BE2C (cell line): ENCODE results near the gene VPS13D.

ENCODE experiments used
- DNase-seq: peaks from one replicate; pipeline ENCODE4 v3.0.0-alpha.2; 2020
- H3K27me3 ChIP-seq: fragments of 250-450 bp; sonication (Bioruptor Pico); 2 replicates; pipeline ENCODE4 v1.5.1; 2020; ENCODE audit warnings: mild to moderate bottlenecking
- H3K36me3 ChIP-seq: fragments of 250-450 bp; sonication (Bioruptor Pico); 2 replicates; pipeline ENCODE4 v1.5.1; 2020; ENCODE audit warnings: mild to moderate bottlenecking
- H3K4me1 ChIP-seq: fragments of 250-450 bp; sonication (Bioruptor Pico); 2 replicates; pipeline ENCODE4 v1.5.1; 2020
- H3K4me3 ChIP-seq: 2 replicates; pipeline ENCODE4 v1.5.1; 2011; ENCODE audit warnings: low read depth, low read length
- H3K9me3 ChIP-seq: fragments of 250-450 bp; sonication (Bioruptor Pico); 2 replicates; pipeline ENCODE4 v1.5.1; 2020
- CTCF ChIP-seq: IDR thresholded peaks from 2 replicates; pipeline ENCODE4 v1.5.1; 2012; ENCODE audit warnings: mild to moderate bottlenecking, low read depth, low read length

VPS13D gene

GRCh38 chr1:12486401-12487005 lies 256.7 kb downstream of the VPS13D start:
- no peaks in the 10 kb centered on the region for H3K27me3 ChIP-seq
- H3K4me3 ChIP-seq: no peak overlapping the region
- no peaks in the 10 kb centered on the region for H3K36me3 ChIP-seq
- no peaks in the 10 kb centered on the region for H3K4me1 ChIP-seq
- no peak for TF ChIP-seq CTCF
- DNase-seq: no peak
- H3K9me3 ChIP-seq: no peaks in the 10 kb centered on the region

GRCh38 chr1:12487520-12487919 lies 257.7 kb downstream of the VPS13D start:
- DNase-seq: no peak
- no peak overlapping the region for H3K4me3 ChIP-seq
- H3K36me3 ChIP-seq: no peaks in the 10 kb centered on the region
- H3K27me3 ChIP-seq: no peaks in the 10 kb centered on the region
- no peaks in the 10 kb centered on the region for H3K9me3 ChIP-seq
- TF ChIP-seq CTCF: no peak
- H3K4me1 ChIP-seq: no peaks in the 10 kb centered on the region

GRCh38 chr1:12488666-12489354 lies 259.0 kb downstream of the VPS13D start:
- no peaks in the 10 kb centered on the region for H3K27me3 ChIP-seq
- H3K4me1 ChIP-seq: no peaks in the 10 kb centered on the region
- H3K9me3 ChIP-seq: no peaks in the 10 kb centered on the region
- no peak for TF ChIP-seq CTCF
- DNase-seq: no peak
- no peak overlapping the region for H3K4me3 ChIP-seq
- H3K36me3 ChIP-seq: no peaks in the 10 kb centered on the region

- Histone ChIP-seq H3K9me3 (no peaks in the 10 kb centered on the region), H3K4me1 (no peaks in the 10 kb centered on the region; the same call in 1 of the 2 replicates), H3K27me3 (no peaks in the 10 kb centered on the region), H3K36me3 (no peaks in the 10 kb centered on the region), H3K4me3 (no peak overlapping the region)
- TF ChIP-seq CTCF: no peak
- DNase-seq: no peak
Observed at GRCh38 chr1:12490532-12491142, 260.8 kb downstream of the VPS13D start.

- Histone ChIP-seq H3K9me3 (no peaks in the 10 kb centered on the region), H3K27me3 (no peaks in the 10 kb centered on the region), H3K4me1 (peaks cover under 1% of the 10 kb centered on the region), H3K4me3 (no peak overlapping the region), H3K36me3 (no peaks in the 10 kb centered on the region)
- no peak for TF ChIP-seq CTCF
- DNase-seq: no peak
Observed at GRCh38 chr1:12491656-12492055, 261.8 kb downstream of the VPS13D start.

- no peaks in the 10 kb centered on the region for H3K9me3 ChIP-seq
- no peaks in the 10 kb centered on the region for H3K36me3 ChIP-seq
- H3K4me3 ChIP-seq: no peak overlapping the region
- no peak for TF ChIP-seq CTCF
- H3K27me3 ChIP-seq: no peaks in the 10 kb centered on the region
- peak; percentile 18 for DNase-seq
- peaks cover 4% of the 10 kb centered on the region for H3K4me1 ChIP-seq
Observed at GRCh38 chr1:12495725-12496124, 265.9 kb downstream of the VPS13D start.
